Measurements from ENCODE around the gene ATP9A.

ATP9A gene

DNA sequence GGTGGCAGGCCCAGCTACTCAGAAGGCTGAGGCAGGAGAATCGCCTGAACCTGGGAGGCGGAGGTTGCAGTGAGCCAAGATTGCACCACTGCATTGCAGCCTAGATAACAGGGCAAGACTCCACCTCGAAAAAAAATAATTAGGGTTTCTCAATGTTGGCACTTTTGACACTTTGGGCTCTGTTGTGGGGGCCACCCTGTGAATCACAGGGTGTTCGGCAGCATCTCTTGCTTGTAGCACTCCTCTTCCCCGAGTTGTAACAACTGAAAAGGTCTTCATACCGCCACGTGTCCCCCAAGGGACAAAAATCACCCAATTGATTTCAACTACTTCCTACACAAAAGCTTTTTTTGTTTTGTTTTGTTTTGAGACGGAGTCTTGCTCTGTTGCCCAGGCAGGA, 172.4 kb downstream of the ATP9A start:
- no peak for DNase-seq
- Histone ChIP-seq H3K27me3 (replicated peaks; ENCODE audit: control insufficient read depth, insufficient read depth, low read length, poor library complexity, severe bottlenecking) (no peaks in the 10 kb centered on the region), H3K27ac (ENCODE audit: insufficient read depth, low read length, poor library complexity, severe bottlenecking) (no peak overlapping the region), H3K36me3 (ENCODE audit: control insufficient read depth, insufficient read depth, low read length) (no peaks in the 10 kb centered on the region), H3K4me1 (ENCODE audit: control insufficient read depth, insufficient read depth, low read length, poor library complexity, severe bottlenecking) (no peaks in the 10 kb centered on the region), H3K9me3 (ENCODE audit: control insufficient read depth, low read length) (no peaks in the 10 kb centered on the region), H3K4me3 (ENCODE audit: insufficient read depth, low read depth, low read length, poor library complexity, severe bottlenecking) (no peak overlapping the region)

DNA sequence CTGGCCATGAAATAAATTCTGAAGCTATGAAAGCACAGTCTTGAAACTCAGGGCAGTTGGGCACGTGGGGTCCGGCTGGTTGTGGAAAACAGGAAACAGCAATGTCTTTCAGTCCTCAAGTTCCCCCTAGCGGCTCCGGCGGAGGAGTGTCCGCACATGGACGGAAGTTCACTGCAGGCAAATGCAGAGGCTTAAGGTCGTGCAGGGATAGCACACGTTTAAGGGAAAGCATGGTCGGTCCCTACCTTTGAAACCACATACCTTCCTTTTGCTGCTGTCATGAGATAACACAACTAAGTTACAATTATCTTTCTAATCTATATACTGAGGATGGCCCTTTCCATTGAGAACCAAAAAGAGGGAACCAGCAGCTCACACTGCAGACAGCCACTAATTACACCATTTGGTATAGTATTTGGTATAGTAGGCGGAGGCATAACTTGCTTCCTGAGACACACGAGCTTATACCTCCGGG, 173.1 kb downstream of the ATP9A start:
- H3K27me3 ChIP-seq (replicated peaks; ENCODE audit: control insufficient read depth, insufficient read depth, low read length, poor library complexity, severe bottlenecking), result no peaks in the 10 kb centered on the region
- H3K27ac ChIP-seq (ENCODE audit: insufficient read depth, low read length, poor library complexity, severe bottlenecking), result no peak overlapping the region
- H3K9me3 ChIP-seq (ENCODE audit: control insufficient read depth, low read length), result no peaks in the 10 kb centered on the region
- no peak overlapping the region for H3K4me3 ChIP-seq (ENCODE audit: insufficient read depth, low read depth, low read length, poor library complexity, severe bottlenecking)
- peak; percentile 43 to 58 (median 48) for DNase-seq
- H3K4me1 ChIP-seq (ENCODE audit: control insufficient read depth, insufficient read depth, low read length, poor library complexity, severe bottlenecking), result no peaks in the 10 kb centered on the region
- H3K36me3 ChIP-seq (ENCODE audit: control insufficient read depth, insufficient read depth, low read length), result no peaks in the 10 kb centered on the region

DNA sequence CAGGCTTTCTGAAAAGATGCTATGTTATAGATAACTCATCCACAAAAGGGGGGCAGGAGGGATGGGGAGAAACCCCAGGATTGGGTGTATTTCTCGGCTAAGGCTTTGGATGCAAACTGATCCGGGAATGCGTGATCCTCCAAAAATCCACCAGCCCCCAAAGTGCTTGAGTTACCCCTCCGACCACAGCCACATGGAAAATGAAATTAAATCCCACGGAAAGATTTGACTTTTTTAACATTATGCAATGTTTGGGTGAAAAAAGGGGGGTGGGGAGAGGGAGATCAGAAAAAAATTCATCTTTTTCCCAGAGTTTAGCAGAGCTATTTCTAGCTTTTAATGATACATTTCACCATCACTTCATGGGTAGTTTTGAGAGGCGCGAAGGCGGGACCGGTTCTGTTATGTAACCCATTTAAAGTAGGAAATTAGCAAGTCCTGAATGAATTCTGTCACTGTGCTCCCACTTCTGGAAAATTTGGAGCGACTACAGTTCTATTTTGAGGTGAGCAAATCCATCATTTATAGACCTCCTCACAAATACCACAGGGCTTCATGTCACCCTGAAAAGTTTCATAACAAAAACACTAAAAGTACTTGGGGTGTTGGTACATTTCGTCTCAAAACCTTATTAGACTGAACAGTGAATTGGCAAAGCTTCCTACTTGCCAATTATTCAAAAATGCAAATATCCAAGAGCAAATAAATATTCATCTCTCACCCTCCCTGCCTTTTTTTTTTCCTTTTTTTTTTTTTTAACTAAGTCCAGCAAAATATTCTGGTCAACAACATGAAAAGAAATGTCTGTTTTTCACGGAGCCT, 173.7 kb downstream of the ATP9A start:
- Histone ChIP-seq H3K36me3 (ENCODE audit: control insufficient read depth, insufficient read depth, low read length) (no peaks in the 10 kb centered on the region), H3K27ac (ENCODE audit: insufficient read depth, low read length, poor library complexity, severe bottlenecking) (no peak overlapping the region), H3K4me3 (ENCODE audit: insufficient read depth, low read depth, low read length, poor library complexity, severe bottlenecking) (no peak overlapping the region)

DNA sequence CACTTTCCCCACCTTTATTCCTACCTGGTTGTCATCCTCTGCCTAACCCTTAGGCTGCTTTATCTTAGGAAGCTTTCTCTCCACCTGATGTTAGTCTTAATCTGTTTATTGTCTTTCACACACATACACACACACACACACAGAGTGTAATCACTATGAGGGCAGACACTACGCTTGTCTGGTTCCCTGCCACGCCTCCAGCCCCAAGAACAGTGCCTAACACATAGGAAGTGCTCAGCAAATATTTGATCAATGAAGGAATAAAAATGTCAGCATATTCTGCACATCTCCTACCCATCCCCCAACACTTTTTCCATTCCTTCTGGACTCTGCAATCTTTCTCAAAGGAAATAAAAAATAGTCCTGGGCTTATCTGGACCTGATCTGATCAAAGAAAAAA, 174.6 kb downstream of the ATP9A start:
- no peaks in the 10 kb centered on the region for H3K4me1 ChIP-seq (ENCODE audit: control insufficient read depth, insufficient read depth, low read length, poor library complexity, severe bottlenecking)
- no peaks in the 10 kb centered on the region for H3K27me3 ChIP-seq (replicated peaks; ENCODE audit: control insufficient read depth, insufficient read depth, low read length, poor library complexity, severe bottlenecking)
- no peak overlapping the region for H3K27ac ChIP-seq (ENCODE audit: insufficient read depth, low read length, poor library complexity, severe bottlenecking)
- H3K36me3 ChIP-seq (ENCODE audit: control insufficient read depth, insufficient read depth, low read length), result no peaks in the 10 kb centered on the region
- no peak overlapping the region for H3K4me3 ChIP-seq (ENCODE audit: insufficient read depth, low read depth, low read length, poor library complexity, severe bottlenecking)
- DNase-seq, result no peak
- no peaks in the 10 kb centered on the region for H3K9me3 ChIP-seq (ENCODE audit: control insufficient read depth, low read length)

More for the DNA sequence above, 173.7 kb downstream of the ATP9A start:
- Histone ChIP-seq H3K4me1 (ENCODE audit: control insufficient read depth, insufficient read depth, low read length, poor library complexity, severe bottlenecking) (no peaks in the 10 kb centered on the region), H3K27me3 (replicated peaks; ENCODE audit: control insufficient read depth, insufficient read depth, low read length, poor library complexity, severe bottlenecking) (no peaks in the 10 kb centered on the region), H3K9me3 (ENCODE audit: control insufficient read depth, low read length) (no peaks in the 10 kb centered on the region)
- no peak for DNase-seq

DNA sequence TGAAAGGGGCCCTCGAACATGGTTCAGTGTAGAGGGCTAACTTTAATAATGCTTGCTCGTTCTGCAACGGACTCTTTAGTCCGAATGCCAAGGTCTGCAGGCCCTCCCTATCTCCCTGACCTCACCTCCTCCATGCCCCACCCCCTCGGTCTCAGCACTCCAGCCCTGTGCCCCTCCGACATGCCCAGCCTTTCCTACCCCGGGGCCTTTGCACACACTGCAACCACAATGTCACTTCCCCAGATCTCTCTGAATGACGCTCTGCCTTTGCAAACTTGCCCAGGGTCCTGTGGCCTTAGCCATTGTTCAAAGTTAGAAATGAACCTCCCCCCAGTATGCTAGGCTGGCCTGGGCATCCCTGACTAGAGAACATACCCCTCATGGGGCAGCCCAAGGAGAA, 175.6 kb downstream of the ATP9A start:
- DNase-seq, result no peak
- no peaks in the 10 kb centered on the region for H3K9me3 ChIP-seq (ENCODE audit: control insufficient read depth, low read length)
- H3K27me3 ChIP-seq (replicated peaks; ENCODE audit: control insufficient read depth, insufficient read depth, low read length, poor library complexity, severe bottlenecking), result no peaks in the 10 kb centered on the region
- no peak overlapping the region for H3K27ac ChIP-seq (ENCODE audit: insufficient read depth, low read length, poor library complexity, severe bottlenecking)
- H3K4me1 ChIP-seq (ENCODE audit: control insufficient read depth, insufficient read depth, low read length, poor library complexity, severe bottlenecking), result no peaks in the 10 kb centered on the region
- H3K36me3 ChIP-seq (ENCODE audit: control insufficient read depth, insufficient read depth, low read length), result no peaks in the 10 kb centered on the region
- no peak overlapping the region for H3K4me3 ChIP-seq (ENCODE audit: insufficient read depth, low read depth, low read length, poor library complexity, severe bottlenecking)

DNA sequence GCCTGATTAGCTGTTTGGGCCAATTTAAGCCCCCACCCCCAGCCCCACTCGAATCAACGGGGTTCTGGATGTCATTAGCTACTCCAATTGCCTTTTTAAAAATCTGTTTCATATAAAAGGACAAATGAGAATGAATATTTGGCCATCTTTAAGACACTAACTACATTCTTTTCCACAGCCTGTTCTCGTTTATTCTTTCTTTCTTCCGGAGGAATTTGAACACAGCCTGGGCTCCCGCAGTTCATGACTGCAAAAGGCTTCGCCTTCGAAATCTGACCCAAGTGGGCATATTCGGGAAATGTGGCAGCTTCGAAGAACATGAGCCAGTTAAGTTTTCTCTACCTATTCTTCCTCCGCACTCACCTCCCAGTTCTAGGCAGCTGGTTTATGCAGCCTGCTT, 176.3 kb downstream of the ATP9A start:
- Histone ChIP-seq H3K4me1 (ENCODE audit: control insufficient read depth, insufficient read depth, low read length, poor library complexity, severe bottlenecking) (no peaks in the 10 kb centered on the region), H3K9me3 (ENCODE audit: control insufficient read depth, low read length) (no peaks in the 10 kb centered on the region), H3K27me3 (replicated peaks; ENCODE audit: control insufficient read depth, insufficient read depth, low read length, poor library complexity, severe bottlenecking) (no peaks in the 10 kb centered on the region), H3K36me3 (ENCODE audit: control insufficient read depth, insufficient read depth, low read length) (no peaks in the 10 kb centered on the region), H3K4me3 (ENCODE audit: insufficient read depth, low read depth, low read length, poor library complexity, severe bottlenecking) (no peak overlapping the region), H3K27ac (ENCODE audit: insufficient read depth, low read length, poor library complexity, severe bottlenecking) (no peak overlapping the region)
- DNase-seq, result no peak

DNA sequence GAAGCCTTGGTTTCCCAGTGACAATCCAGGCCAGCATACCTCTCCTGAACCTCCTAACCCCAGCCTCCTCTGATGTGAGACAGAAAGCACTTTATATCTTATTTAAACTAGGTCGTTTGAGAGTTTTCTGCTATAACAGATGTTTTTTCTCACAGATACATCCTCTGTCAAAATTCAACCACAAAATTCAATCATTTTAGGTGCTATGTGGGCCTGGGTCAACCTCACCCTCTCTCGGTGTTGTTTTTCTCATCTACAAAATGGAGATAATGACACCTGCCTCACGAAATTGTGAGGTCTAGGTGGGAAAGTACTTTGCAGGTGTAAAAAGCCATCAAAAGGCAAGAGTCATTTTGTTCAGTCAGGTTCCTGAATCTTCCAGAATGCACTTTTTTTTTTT, 179.4 kb downstream of the ATP9A start:
- H3K9me3 ChIP-seq (ENCODE audit: control insufficient read depth, low read length), result no peaks in the 10 kb centered on the region
- H3K27ac ChIP-seq (ENCODE audit: insufficient read depth, low read length, poor library complexity, severe bottlenecking), result no peak overlapping the region
- H3K36me3 ChIP-seq (ENCODE audit: control insufficient read depth, insufficient read depth, low read length), result no peaks in the 10 kb centered on the region
- no peak overlapping the region for H3K4me3 ChIP-seq (ENCODE audit: insufficient read depth, low read depth, low read length, poor library complexity, severe bottlenecking)
- no peak for DNase-seq
- H3K27me3 ChIP-seq (replicated peaks; ENCODE audit: control insufficient read depth, insufficient read depth, low read length, poor library complexity, severe bottlenecking), result no peaks in the 10 kb centered on the region
- no peaks in the 10 kb centered on the region for H3K4me1 ChIP-seq (ENCODE audit: control insufficient read depth, insufficient read depth, low read length, poor library complexity, severe bottlenecking)

DNA sequence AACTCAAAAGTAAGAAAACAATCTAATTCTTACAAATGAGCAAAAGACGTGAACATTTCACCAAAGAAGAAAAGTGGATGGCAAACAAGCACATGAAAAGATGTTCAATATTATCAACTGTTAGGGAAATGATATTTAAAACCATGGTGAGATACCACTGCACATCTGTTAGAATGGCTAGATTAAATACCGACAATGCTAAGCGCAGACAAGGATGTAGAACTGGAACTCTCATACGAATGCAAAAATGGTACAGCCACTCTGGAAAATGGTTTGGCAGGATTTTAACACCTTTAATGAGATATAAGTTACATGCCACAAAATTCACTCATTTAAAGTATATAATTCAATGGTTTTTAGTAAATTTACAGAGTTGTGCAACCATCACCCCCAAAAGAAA, 181.0 kb downstream of the ATP9A start:
- Histone ChIP-seq H3K27ac (ENCODE audit: insufficient read depth, low read length, poor library complexity, severe bottlenecking) (no peak overlapping the region), H3K4me1 (ENCODE audit: control insufficient read depth, insufficient read depth, low read length, poor library complexity, severe bottlenecking) (no peaks in the 10 kb centered on the region), H3K4me3 (ENCODE audit: insufficient read depth, low read depth, low read length, poor library complexity, severe bottlenecking) (no peak overlapping the region), H3K27me3 (replicated peaks; ENCODE audit: control insufficient read depth, insufficient read depth, low read length, poor library complexity, severe bottlenecking) (no peaks in the 10 kb centered on the region), H3K36me3 (ENCODE audit: control insufficient read depth, insufficient read depth, low read length) (no peaks in the 10 kb centered on the region), H3K9me3 (ENCODE audit: control insufficient read depth, low read length) (no peaks in the 10 kb centered on the region)
- DNase-seq, result no peak

DNA sequence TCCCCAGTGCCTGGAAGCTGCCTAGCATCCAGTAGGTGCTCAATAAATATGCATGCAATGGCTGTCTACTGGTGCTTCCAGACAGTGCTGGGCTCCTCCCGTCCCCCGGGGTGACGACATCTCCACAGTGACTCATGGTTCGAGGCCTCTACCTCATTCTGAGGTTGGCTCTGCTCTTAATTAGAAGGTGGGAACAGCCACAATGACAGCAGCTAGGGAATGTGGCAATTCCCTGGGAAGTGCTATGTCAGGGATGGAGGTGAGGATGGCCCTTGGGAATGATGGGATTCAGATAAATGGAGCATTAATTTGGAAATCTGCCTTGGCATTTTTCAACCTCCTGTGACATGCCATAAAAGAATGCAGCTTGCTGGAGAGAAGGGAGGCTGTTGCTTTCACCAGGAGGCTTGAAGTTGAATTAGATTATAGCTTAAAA, 182.2 kb downstream of the ATP9A start:
- Histone ChIP-seq H3K9me3 (ENCODE audit: control insufficient read depth, low read length) (no peaks in the 10 kb centered on the region), H3K36me3 (ENCODE audit: control insufficient read depth, insufficient read depth, low read length) (no peaks in the 10 kb centered on the region), H3K27ac (ENCODE audit: insufficient read depth, low read length, poor library complexity, severe bottlenecking) (no peak overlapping the region), H3K4me1 (ENCODE audit: control insufficient read depth, insufficient read depth, low read length, poor library complexity, severe bottlenecking) (no peaks in the 10 kb centered on the region), H3K27me3 (replicated peaks; ENCODE audit: control insufficient read depth, insufficient read depth, low read length, poor library complexity, severe bottlenecking) (no peaks in the 10 kb centered on the region), H3K4me3 (ENCODE audit: insufficient read depth, low read depth, low read length, poor library complexity, severe bottlenecking) (no peak overlapping the region)
- no peak for DNase-seq

DNA sequence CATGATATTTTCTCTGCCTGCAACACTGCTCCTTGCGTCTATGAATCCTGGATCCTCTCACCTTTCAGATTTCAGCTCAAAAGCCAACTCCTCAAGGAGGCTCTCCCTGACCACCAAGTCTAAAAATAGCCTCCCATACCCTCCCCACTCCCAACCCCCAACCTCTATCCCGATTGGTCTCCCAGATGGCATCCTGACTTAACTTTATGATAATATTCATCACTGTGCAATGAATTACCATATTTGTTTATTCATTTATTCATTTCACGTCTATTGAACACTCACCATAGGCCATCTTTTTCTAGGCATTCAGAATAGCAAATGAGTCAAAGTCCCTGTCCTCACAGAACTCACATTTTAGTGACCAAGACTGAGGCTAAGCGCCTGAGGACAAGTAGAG, 183.0 kb downstream of the ATP9A start:
- H3K36me3 ChIP-seq (ENCODE audit: control insufficient read depth, insufficient read depth, low read length), result no peaks in the 10 kb centered on the region
- no peak overlapping the region for H3K4me3 ChIP-seq (ENCODE audit: insufficient read depth, low read depth, low read length, poor library complexity, severe bottlenecking)
- no peak for DNase-seq
- no peaks in the 10 kb centered on the region for H3K4me1 ChIP-seq (ENCODE audit: control insufficient read depth, insufficient read depth, low read length, poor library complexity, severe bottlenecking)
- H3K27me3 ChIP-seq (replicated peaks; ENCODE audit: control insufficient read depth, insufficient read depth, low read length, poor library complexity, severe bottlenecking), result no peaks in the 10 kb centered on the region
- H3K27ac ChIP-seq (ENCODE audit: insufficient read depth, low read length, poor library complexity, severe bottlenecking), result no peak overlapping the region
- no peaks in the 10 kb centered on the region for H3K9me3 ChIP-seq (ENCODE audit: control insufficient read depth, low read length)
